B cell (primary cell): ENCODE measurements around the gene CAPNS2. TPM values are rescaled to one million over a fixed set of nuclear protein-coding genes. Genes with fewer than 3 reads are reported as not detected.

ENCODE experiments used
- ATAC-seq: fragments of 200-7000 bp; cut with Tn5 transposase; one replicate; pipeline ENCODE4 v1.10.0; 2021; ENCODE audit warnings: low read depth, mild to moderate bottlenecking, moderate number of reproducible peaks, moderate library complexity
- CTCF ChIA-PET: fragments of 350-600 bp; sonication (Branson Sonifier 250); formaldehyde crosslinking; loops from one replicate; lab custom pipeline; 2021; ENCODE audit warnings: antibody characterized with exemption, inconsistent platforms; lab: Charles Lee
- POLR2A ChIA-PET: fragments of 350-600 bp; sonication (Branson Sonifier 250); formaldehyde crosslinking; loops from one replicate; lab custom pipeline; 2021; ENCODE audit warnings: antibody characterized with exemption; lab: Charles Lee
- DNase-seq: peaks from one replicate; pipeline ENCODE4 v3.0.0; 2013
- H2AFZ ChIP-seq: 2 replicates; pipeline ENCODE4 v1.6.1; 2012; ENCODE audit warnings: mild to moderate bottlenecking, low read depth, low read length; ENCODE audit not compliant: insufficient read depth, poor library complexity, severe bottlenecking
- H3K27ac ChIP-seq, 2 donors: 1 replicate in 1 of 2; 2 replicates in 1 of 2; pipeline ENCODE4 v1.5.1; 2012 to 2013; ENCODE audit warnings: low read length in 2 of 2, mild to moderate bottlenecking in 2 of 2, moderate library complexity in 1 of 2
- H3K27me3 ChIP-seq, 4 experiments: fragments of 200-600 bp in 1 of 4; sonication (generic) in 1 of 4; replicated peaks in 1 of 4; 1 replicate in 2 of 4; 2 replicates in 2 of 4; pipeline versions ENCODE4 v1.6.1 to v1.7.0; 2013 to 2016; ENCODE audit warnings: low read length in 3 of 4, mild to moderate bottlenecking in 2 of 4, mixed read lengths in 1 of 4, moderate library complexity in 1 of 4; ENCODE audit not compliant: insufficient read depth in 4 of 4, control insufficient read depth in 3 of 4; ENCODE audit errors: control extremely low read depth in 1 of 4
- H3K36me3 ChIP-seq, 2 experiments: replicated peaks in 1 of 2; 1 replicate in 1 of 2; 2 replicates in 1 of 2; pipeline versions ENCODE4 v1.6.1 to v1.7.1; 2013; ENCODE audit warnings: low read length in 1 of 2; ENCODE audit not compliant: insufficient read depth in 2 of 2, control insufficient read depth in 1 of 2; ENCODE audit errors: control extremely low read depth in 1 of 2, extremely low read depth in 1 of 2
- H3K4me1 ChIP-seq, 2 donors: fragments of 200-600 bp in 1 of 2; sonication (generic) in 1 of 2; 1 replicate in 1 of 2; 2 replicates in 1 of 2; pipeline versions ENCODE4 v1.5.1 to v1.6.1; 2013 to 2017; ENCODE audit warnings: low read length in 2 of 2; ENCODE audit not compliant: control insufficient read depth in 2 of 2, insufficient read depth in 2 of 2
- H3K4me2 ChIP-seq: replicated peaks from 2 replicates; pipeline ENCODE3; 2012; ENCODE audit warnings: mild to moderate bottlenecking, low read depth, low read length; ENCODE audit not compliant: poor library complexity, severe bottlenecking
- H3K4me3 ChIP-seq, 5 experiments: fragments of 200-600 bp in 1 of 5; sonication (generic) in 1 of 5; 1 replicate in 3 of 5; 2 replicates in 2 of 5; pipeline versions ENCODE4 v1.5.1 to v1.7.0; 2011 to 2016; ENCODE audit warnings: low read length in 4 of 5, mild to moderate bottlenecking in 4 of 5, low read depth in 2 of 5, control low read depth in 1 of 5, moderate library complexity in 1 of 5; ENCODE audit not compliant: insufficient read depth in 1 of 5; ENCODE audit errors: control extremely low read depth in 1 of 5, extremely low read depth in 1 of 5
- H3K79me2 ChIP-seq: fragments of 200-600 bp; sonication (generic); one replicate; pipeline ENCODE4 v1.6.0; 2016; ENCODE audit warnings: low read length; ENCODE audit not compliant: control insufficient read depth, insufficient read depth
- H3K9ac ChIP-seq: fragments of 200-600 bp; sonication (generic); 2 replicates; pipeline ENCODE4 v1.6.1; 2017; ENCODE audit warnings: mild to moderate bottlenecking, low read length, moderate library complexity
- H3K9me3 ChIP-seq, 3 donors: one replicate each; pipeline versions ENCODE4 v1.6.1 to v1.7.1; 2013; ENCODE audit warnings: low read length in 2 of 3; ENCODE audit not compliant: control insufficient read depth in 2 of 3, insufficient read depth in 1 of 3; ENCODE audit errors: control extremely low read depth in 1 of 3
- H4K20me1 ChIP-seq: 2 replicates; pipeline ENCODE4 v1.6.0; 2012; ENCODE audit warnings: mild to moderate bottlenecking, low read length; ENCODE audit not compliant: insufficient read depth, control insufficient read depth, poor library complexity, severe bottlenecking
- H3K27ac Mint-ChIP-seq: one replicate; pipeline ENCODE4 v1.8.0; 2021; ENCODE audit warnings: mixed read lengths
- H3K27me3 Mint-ChIP-seq: one replicate; pipeline ENCODE4 v1.8.0; 2021; ENCODE audit warnings: mixed read lengths
- H3K4me1 Mint-ChIP-seq: one replicate; pipeline ENCODE4 v1.8.0; 2021; ENCODE audit warnings: mixed read lengths
- H3K4me3 Mint-ChIP-seq: one replicate; pipeline ENCODE4 v1.8.0; 2021; ENCODE audit warnings: mixed read lengths
- H3K9me3 Mint-ChIP-seq: one replicate; pipeline ENCODE4 v1.8.0; 2022; ENCODE audit warnings: mixed read lengths; ENCODE audit not compliant: insufficient read depth
- CTCF ChIP-seq: fragments of 200-600 bp; IDR thresholded peaks from one replicate; pipeline ENCODE4 v1.8.0; 2022; ENCODE audit warnings: antibody characterized with exemption, mild to moderate bottlenecking
- EZH2 ChIP-seq: IDR thresholded peaks from 2 replicates; pipeline ENCODE4 v1.6.1; 2012; ENCODE audit warnings: borderline replicate concordance, low read depth, mild to moderate bottlenecking, moderate library complexity, low read length; ENCODE audit not compliant: insufficient read depth, poor library complexity, severe bottlenecking
- WGBS: methylation state at CpG from one replicate; pipeline ENCODE4 v1.1.5; 2013; ENCODE audit warnings: missing lambda C conversion rate; ENCODE audit not compliant: insufficient coverage; 5-methylcytosine and 5-hydroxymethylcytosine counted together
- intact Hi-C: fragments of 100-400 bp; cut with micrococcal nuclease; formaldehyde crosslinking; loops from one replicate; pipeline ENCODE4 v1.10.0; 2022
- polyA plus RNA-seq: library from polyadenylated mRNA; depleted of rRNA; stranded (reverse); fragments of >200 nt; gene quantifications from 2 replicates; pipeline ENCODE4 v1.2.3, GENCODE V29; 2012
- total RNA-seq, 2 donors: library from RNA; stranded (reverse); fragments of 120-200 nt in 1 of 2; gene quantifications; 1 replicate in 1 of 2; 2 replicates in 1 of 2; pipeline versions ENCODE4 v1.2.3 to v1.2.4, GENCODE V29; 2013 to 2022

CAPNS2 gene
- total and polyA plus RNA-seq, 2 donors (not counting 1 experiment from before 2014, with no cell fraction given): not detected

GRCh38 chr16:55543472-55543871 is 23.0 kb upstream of the CAPNS2 start:
- no CpG with 5 or more reads among the region's 2 CpGs for whole genome bisulfite sequencing
- POLR2A ChIA-PET: no interaction called here
- no peaks in the 10 kb centered on the region for H3K36me3 ChIP-seq
- H4K20me1 ChIP-seq: no peaks in the 10 kb centered on the region
- no peak overlapping the region for H3K4me3 ChIP-seq
- no peaks in the 10 kb centered on the region for H3K4me1 Mint-ChIP-seq
- no peaks in the 10 kb centered on the region for H3K4me1 ChIP-seq
- no peaks in the 10 kb centered on the region for H3K27me3 ChIP-seq
- no peak overlapping the region for H2AFZ ChIP-seq
- no peak overlapping the region for H3K4me2 ChIP-seq
- H3K9me3 Mint-ChIP-seq: no peaks in the 10 kb centered on the region
- DNase-seq: no peak
- no peak overlapping the region for H3K27ac ChIP-seq
- no peak overlapping the region for H3K9ac ChIP-seq
- no peak overlapping the region for H3K27ac Mint-ChIP-seq
- TF ChIP-seq EZH2 (no peak), CTCF (no peak)
- no peaks in the 10 kb centered on the region for H3K9me3 ChIP-seq
- no peak for ATAC-seq
- intact Hi-C loops: no loop called here
- H3K4me3 Mint-ChIP-seq: no peak overlapping the region
- H3K79me2 ChIP-seq: no peaks in the 10 kb centered on the region
- CTCF ChIA-PET: no interaction called here
- H3K27me3 Mint-ChIP-seq: no peaks in the 10 kb centered on the region

DNA sequence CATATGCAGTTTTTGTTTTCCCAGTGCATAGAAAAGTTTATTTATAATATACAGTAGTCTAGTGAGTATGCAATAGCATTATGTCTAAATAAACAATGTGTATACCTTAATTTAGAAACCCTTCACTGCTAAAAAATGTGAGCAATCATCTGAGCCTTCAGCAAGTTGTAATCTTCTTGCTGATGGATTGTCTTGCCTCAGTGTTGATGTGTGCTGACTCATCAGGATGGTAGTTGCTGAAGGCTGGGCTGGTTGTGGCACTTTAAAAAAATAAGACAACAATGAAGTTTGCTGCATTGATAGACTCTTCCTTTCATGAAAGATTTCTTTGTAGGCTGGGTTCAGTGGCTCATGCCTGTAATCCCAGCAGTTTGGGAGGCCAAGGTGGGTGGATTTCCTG is 13.9 kb upstream of the CAPNS2 start:
- no peaks in the 10 kb centered on the region for H4K20me1 ChIP-seq
- no peak overlapping the region for H3K27ac ChIP-seq
- H3K27me3 Mint-ChIP-seq: peaks cover 3% of the 10 kb centered on the region
- no peak overlapping the region for H3K9ac ChIP-seq
- H3K4me2 ChIP-seq: no peak overlapping the region
- ChIA-PET CTCF (no interaction called here), POLR2A (no interaction called here)
- no peaks in the 10 kb centered on the region for H3K9me3 ChIP-seq
- intact Hi-C loops: no loop called here
- H3K9me3 Mint-ChIP-seq: no peaks in the 10 kb centered on the region
- H2AFZ ChIP-seq: no peak overlapping the region
- H3K27ac Mint-ChIP-seq: no peak overlapping the region
- no peaks in the 10 kb centered on the region for H3K4me1 ChIP-seq
- H3K79me2 ChIP-seq: no peaks in the 10 kb centered on the region
- no peaks in the 10 kb centered on the region for H3K27me3 ChIP-seq
- no peak for DNase-seq
- TF ChIP-seq CTCF (no peak), EZH2 (no peak)
- ATAC-seq: no peak
- H3K36me3 ChIP-seq: no peaks in the 10 kb centered on the region
- no peak overlapping the region for H3K4me3 ChIP-seq
- no peaks in the 10 kb centered on the region for H3K4me1 Mint-ChIP-seq
- no peak overlapping the region for H3K4me3 Mint-ChIP-seq
